Measurements from ENCODE around the gene OR7D4. TPM values are rescaled to one million over a fixed set of nuclear protein-coding genes. Genes with fewer than 3 reads are reported as not detected.
A peak's percentile ranks its signal among the peaks of the same experiment; 100 is the strongest.
"Not testable (repeated sequence)": the region's sequence is repeated elsewhere in the genome, so short reads cannot be mapped to it uniquely, and the experiment has no call there.

OR7D4 gene
- total RNA-seq = not detected

GRCh38 chr19:9219489-9219888 is at the start of gene OR7D4:
Gene OR7D4, minus strand, starts transcription at chr19:9219589. Its CDS starts 4,752 bp downstream, at chr19:9214837.
- DNase-seq (ENCODE audit: low spot score in 2 of 2) (no peak), FAIRE-seq (no peak)

- DNase-seq (ENCODE audit: low spot score in 2 of 2) = no peak
- FAIRE-seq = no peak
Measured at GRCh38 chr19:9251236-9251635, 31.8 kb upstream of the OR7D4 start.

- no peak for DNase-seq (ENCODE audit: low spot score in 2 of 2)
- FAIRE-seq = no peak
Measured at GRCh38 chr19:9250630-9251029, 31.2 kb upstream of the OR7D4 start, which contains the start of gene OR7E24. Gene OR7E24, plus strand, starts transcription at chr19:9250930. Its CDS starts 114 bp downstream, at chr19:9251044.

- FAIRE-seq (no peak), DNase-seq (ENCODE audit: low spot score in 2 of 2) (peak in 1 of 2 donors; percentile 42)
Measured at GRCh38 chr19:9205501-9206113, 13.8 kb downstream of the OR7D4 start.

GRCh38 chr19:9198044-9198443 is 21.3 kb downstream of the OR7D4 start:
- not testable (repeated sequence) for FAIRE-seq; DNase-seq (ENCODE audit: low spot score in 2 of 2)

GRCh38 chr19:9189535-9189934 is 29.9 kb downstream of the OR7D4 start:
- DNase-seq (ENCODE audit: low spot score in 2 of 2) (no peak), FAIRE-seq (no peak)

GRCh38 chr19:9187191-9187590 is 32.2 kb downstream of the OR7D4 start:
- DNase-seq (ENCODE audit: low spot score in 2 of 2) = no peak
- no peak for FAIRE-seq

- FAIRE-seq (no peak), DNase-seq (ENCODE audit: low spot score in 2 of 2) (no peak)
Measured at GRCh38 chr19:9183000-9183399, 36.4 kb downstream of the OR7D4 start.

- DNase-seq (ENCODE audit: low spot score in 2 of 2) = no peak
- no peak for FAIRE-seq
Measured at GRCh38 chr19:9178901-9179300, 40.5 kb downstream of the OR7D4 start, which contains the start of gene OR7D2. Gene OR7D2, plus strand, starts transcription at chr19:9178979. Its CDS starts 6,803 bp downstream, at chr19:9185782.

GRCh38 chr19:9175326-9175725 is 44.1 kb downstream of the OR7D4 start:
- DNase-seq (ENCODE audit: low spot score in 2 of 2) (no peak), FAIRE-seq (no peak)

GRCh38 chr19:9171393-9171991 is 47.9 kb downstream of the OR7D4 start:
- DNase-seq (ENCODE audit: low spot score in 2 of 2) = no peak

GRCh38 chr19:9166846-9167245 is 52.5 kb downstream of the OR7D4 start:
- no peak for DNase-seq (ENCODE audit: low spot score in 2 of 2)
- no peak for FAIRE-seq

More at GRCh38 chr19:9171393-9171991, 47.9 kb downstream of the OR7D4 start:
- no peak for FAIRE-seq

- DNase-seq (ENCODE audit: low spot score in 2 of 2) (no peak), FAIRE-seq (no peak)
Measured at GRCh38 chr19:9165261-9165660, 54.1 kb downstream of the OR7D4 start.

GRCh38 chr19:9161427-9161826 is 58.0 kb downstream of the OR7D4 start:
- FAIRE-seq (no peak), DNase-seq (ENCODE audit: low spot score in 2 of 2) (no peak)

Other genes with a start within 250 kb of the OR7D4 start
- not detected for gene MUC16, start 209.2 kb downstream of the OR7D4 start, total RNA-seq
- not detected for gene OR1M1, start 132.5 kb downstream of the OR7D4 start, total RNA-seq
- gene OR7G2, start 112.1 kb downstream of the OR7D4 start, total RNA-seq = not detected
- gene OR7G1, start 103.8 kb downstream of the OR7D4 start, total RNA-seq = not detected
- gene OR7G3, start 92.6 kb downstream of the OR7D4 start, total RNA-seq = not detected
- gene ZNF317, start 79.2 kb downstream of the OR7D4 start, total RNA-seq = 17.1 TPM
- gene OR7D2, start 40.6 kb downstream of the OR7D4 start, total RNA-seq = not detected
- gene OR7E24, start 31.3 kb upstream of the OR7D4 start, total RNA-seq = not detected
- 25.3 TPM for gene ZNF699, start 90.2 kb upstream of the OR7D4 start, total RNA-seq
- 42.8 TPM for gene ZNF559, start 104.6 kb upstream of the OR7D4 start, total RNA-seq
- gene ZNF177, start 143.4 kb upstream of the OR7D4 start, total RNA-seq = 8.2 TPM
- 14.3 TPM for gene ZNF266, start 216.0 kb upstream of the OR7D4 start, total RNA-seq